A549 (cell line): ENCODE results near the gene TFR2. TPM values are rescaled to one million over a fixed set of nuclear protein-coding genes. Genes with fewer than 3 reads are reported as not detected.

Source experiments
- ATAC-seq, 2 experiments: fragments of 200-7000 bp in 1 of 2; fragments of >200 bp in 1 of 2; cut with Nextera tagmentation in 1 of 2; cut with Tn5 transposase in 1 of 2; 3 replicates each; pipeline versions ENCODE4 v1.8.0 to v1.9.1; 2018 to 2020; ENCODE audit warnings: mild to moderate bottlenecking in 1 of 2, moderate library complexity in 1 of 2
- CTCF ChIA-PET: fragments of 300-600 bp; sonication (Branson Sonifier 250); formaldehyde crosslinking; extraction: SDS; loops from one replicate; lab custom pipeline; 2021; ENCODE audit warnings: antibody characterized with exemption, inconsistent platforms; lab: Yijun Ruan, JAX
- POLR2A ChIA-PET: fragments of 350-600 bp; formaldehyde crosslinking; extraction: SDS; loops from one replicate; lab custom pipeline; 2021; ENCODE audit warnings: antibody characterized with exemption, inconsistent platforms; lab: Yijun Ruan, JAX
- DNase-seq, 2 experiments: peaks; one replicate each; pipeline versions ENCODE4 v3.0.0 to v3.0.0-alpha.2; 2011 to 2016; ENCODE audit warnings: low read depth in 1 of 2, low spot score in 1 of 2
- FAIRE-seq: peaks from 2 replicates; lab custom pipeline; 2011; peaks lifted over from hg19 to GRCh38; lab: Jason Lieb, UNC
- H3K27ac ChIP-seq, 2 experiments: fragments of >200 bp; sonication (Bioruptor Twin); formaldehyde crosslinking; 3 replicates each; pipeline ENCODE4 v1.5.1; 2016 to 2017
- H3K4me1 ChIP-seq: fragments of >200 bp; sonication (Bioruptor Twin); formaldehyde crosslinking; 3 replicates; pipeline ENCODE4 v1.6.1; 2016
- H3K4me2 ChIP-seq: fragments of >200 bp; sonication (Bioruptor Twin); formaldehyde crosslinking; 3 replicates; pipeline ENCODE4 v1.6.1; 2016
- H3K4me3 ChIP-seq: fragments of >200 bp; sonication (Bioruptor Twin); formaldehyde crosslinking; 3 replicates; pipeline ENCODE4 v1.5.1; 2016
- H3K9me3 ChIP-seq: fragments of >200 bp; sonication (Bioruptor Twin); formaldehyde crosslinking; 3 replicates; pipeline ENCODE4 v1.6.1; 2016
- BHLHE40 ChIP-seq: IDR thresholded peaks from 2 replicates; pipeline ENCODE4 v1.6.1; 2012; ENCODE audit warnings: low read depth, low read length, inconsistent platforms
- CBX8 ChIP-seq: fragments of 200-600 bp; sonication (generic); IDR thresholded peaks from 2 replicates; pipeline ENCODE4 v1.6.1; 2016
- CEBPB ChIP-seq, 2 experiments: fragments of >200 bp in 1 of 2; sonication (Bioruptor Twin) in 1 of 2; formaldehyde crosslinking in 1 of 2; IDR thresholded peaks; 2 replicates each; pipeline ENCODE4 v1.6.1; 2012 to 2016
- CTCF ChIP-seq: fragments of >200 bp; sonication (Bioruptor Twin); formaldehyde crosslinking; IDR thresholded peaks from 3 replicates; pipeline ENCODE4 v1.5.1; 2016
- FOXS1 ChIP-seq: fragments of 250-450 bp; sonication (Bioruptor Pico); IDR thresholded peaks from 2 replicates; pipeline ENCODE4 v1.5.0; 2020; ENCODE audit warnings: mild to moderate bottlenecking, moderate library complexity
- GATA3 ChIP-seq: IDR thresholded peaks from 2 replicates; pipeline ENCODE4 v1.6.1; 2012; ENCODE audit warnings: borderline replicate concordance
- HDAC2 ChIP-seq: fragments of 200-600 bp; sonication (generic); IDR thresholded peaks from 2 replicates; pipeline ENCODE4 v1.6.1; 2016
- HEYL ChIP-seq: fragments of 250-450 bp; sonication (Bioruptor Pico); IDR thresholded peaks from 2 replicates; pipeline ENCODE4 v1.8.0; 2021; ENCODE audit warnings: mild to moderate bottlenecking, moderate library complexity
- HOXB13 ChIP-seq: fragments of 250-450 bp; sonication (Bioruptor Pico); IDR thresholded peaks from 2 replicates; pipeline ENCODE4 v1.5.0; 2020; ENCODE audit warnings: low read depth, mild to moderate bottlenecking, moderate library complexity
- JUNB ChIP-seq: fragments of >200 bp; sonication (Bioruptor Twin); formaldehyde crosslinking; IDR thresholded peaks from 2 replicates; pipeline ENCODE4 v1.6.1; 2016
- KDM1A ChIP-seq: fragments of 200-600 bp; sonication (generic); IDR thresholded peaks from 2 replicates; pipeline ENCODE4 v1.6.1; 2016; ENCODE audit warnings: low read depth, mild to moderate bottlenecking
- KDM5A ChIP-seq: fragments of 200-600 bp; sonication (generic); IDR thresholded peaks from 2 replicates; pipeline ENCODE4 v1.6.1; 2016; ENCODE audit warnings: antibody characterized with exemption, mild to moderate bottlenecking
- MAFK ChIP-seq: fragments of 450-650 bp; IDR thresholded peaks from 2 replicates; pipeline ENCODE4 v1.6.1; 2014; ENCODE audit not compliant: partially characterized antibody
- NFE2L2 ChIP-seq: fragments of 150-350 bp; conservative IDR thresholded peaks from 2 replicates; pipeline ENCODE4 v1.6.1; 2014; ENCODE audit warnings: low read length
- NR3C1 ChIP-seq: fragments of >200 bp; sonication (Bioruptor Twin); formaldehyde crosslinking; IDR thresholded peaks from 3 replicates; pipeline ENCODE4 v1.6.1; 2017
- PHF8 ChIP-seq: fragments of 200-600 bp; sonication (generic); IDR thresholded peaks from 2 replicates; pipeline ENCODE4 v1.6.1; 2016; ENCODE audit warnings: low read depth, mild to moderate bottlenecking, antibody characterized with exemption, moderate library complexity, borderline replicate concordance
- POLR2A ChIP-seq: IDR thresholded peaks from 2 replicates; pipeline ENCODE4 v1.6.1; 2012; ENCODE audit warnings: mild to moderate bottlenecking, low read length
- RCOR1 ChIP-seq: fragments of 150-350 bp; IDR thresholded peaks from 2 replicates; pipeline ENCODE4 v1.6.1; 2014; ENCODE audit warnings: antibody characterized with exemption, low read length, low read depth
- TFCP2L1 ChIP-seq: fragments of 250-450 bp; sonication (Bioruptor Pico); IDR thresholded peaks from 2 replicates; pipeline ENCODE4 v1.5.0; 2021; ENCODE audit warnings: mild to moderate bottlenecking
- TP53 ChIP-seq: fragments of 250-450 bp; sonication (Bioruptor Pico); IDR thresholded peaks from 2 replicates; pipeline ENCODE4 v1.5.0; 2021; ENCODE audit warnings: mild to moderate bottlenecking, moderate library complexity
- ZFP36 ChIP-seq: fragments of 450-650 bp; IDR thresholded peaks from 2 replicates; pipeline ENCODE4 v1.6.1; 2014; ENCODE audit warnings: borderline replicate concordance; ENCODE audit not compliant: partially characterized antibody
- ZNF302 ChIP-seq: fragments of 250-450 bp; sonication (Bioruptor Pico); IDR thresholded peaks from 2 replicates; pipeline ENCODE4 v1.9.0; 2021; ENCODE audit warnings: inconsistent platforms, mild to moderate bottlenecking, moderate library complexity
- ZSCAN20 ChIP-seq: fragments of 250-450 bp; sonication (Bioruptor Pico); IDR thresholded peaks from 2 replicates; pipeline ENCODE4 v1.8.0; 2022; ENCODE audit warnings: mild to moderate bottlenecking, moderate library complexity
- WGBS: methylation state at CpG from one replicate; pipeline ENCODE4 v1.1.6; 2017; ENCODE audit errors: missing lambda C conversion rate; 5-methylcytosine and 5-hydroxymethylcytosine counted together
- polyA plus RNA-seq, 4 experiments: library from polyadenylated mRNA; depleted of rRNA in 3 of 4; stranded (reverse); fragments of >200 nt; fragmentation: RNase III in 1 of 4; extraction: RNeasy Plus Mini Kit Qiagen cat#74134 plus additional on column Dnase treatment in 1 of 4; gene quantifications; 2 replicates in 3 of 4; 3 replicates in 1 of 4; pipeline ENCODE4 v1.2.3, GENCODE V29; 2011 to 2017
- TF ChIP-seq, protein P1 (sequence below): fragments of >200 bp; sonication (Bioruptor Twin); formaldehyde crosslinking; IDR thresholded peaks from 2 replicates; pipeline ENCODE4 v1.6.1; 2016
- TF ChIP-seq, protein P2 (sequence below): IDR thresholded peaks from 2 replicates; pipeline ENCODE4 v1.6.1; 2012

TFR2 gene
- polyA plus RNA-seq, 2 of the 4 experiments (the other 2 are of a cell fraction) = 1.1 to 2.5 TPM

DNA sequence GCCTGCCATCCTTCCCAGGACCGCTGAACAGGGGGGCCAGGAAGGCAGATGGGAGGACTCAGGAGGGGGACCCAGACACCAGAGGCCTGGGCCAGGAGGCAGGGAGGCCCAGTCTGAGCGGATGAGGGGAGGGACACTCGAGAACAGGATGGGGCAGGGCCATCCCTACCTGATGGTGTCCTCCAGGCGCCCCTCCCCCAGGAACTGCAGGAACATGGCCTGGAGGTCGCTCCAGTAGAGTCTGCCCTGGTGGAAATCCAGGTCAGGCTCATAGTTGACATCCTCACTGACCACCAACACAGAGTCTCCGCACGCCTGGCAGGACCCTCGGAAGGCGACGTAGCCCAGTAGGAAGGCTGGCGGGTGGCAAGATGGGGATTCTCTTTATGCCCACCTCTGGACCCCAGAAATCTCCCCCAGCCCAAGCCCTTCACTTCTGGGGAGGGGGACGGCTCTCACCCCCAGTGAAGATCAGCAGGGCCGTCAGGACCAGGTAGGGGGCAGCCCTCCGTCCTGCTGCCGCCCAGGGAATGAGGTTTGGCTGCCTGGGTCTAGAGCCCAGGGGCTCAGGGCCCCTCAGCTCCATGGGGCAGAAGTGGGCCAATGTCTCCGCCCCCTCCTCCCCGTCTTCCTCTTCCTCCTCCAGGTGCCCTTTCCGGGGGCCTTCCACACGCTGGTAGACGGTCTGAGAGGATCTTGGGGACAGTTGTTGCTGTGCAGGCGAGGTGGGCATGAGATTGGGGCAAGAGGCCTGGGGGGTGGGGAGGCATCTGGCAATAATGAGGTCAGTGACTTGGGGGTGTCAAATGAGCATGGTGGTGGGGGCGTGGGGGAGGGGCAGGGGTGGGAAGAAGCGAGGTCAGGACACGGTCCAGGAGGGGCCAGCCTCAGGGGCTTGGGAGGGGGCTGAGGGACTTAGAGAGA is 573 bp downstream of the TFR2 start:
- no peak for TF ChIP-seq TFCP2L1
- no peak for TF ChIP-seq ZSCAN20
- no peak for TF ChIP-seq RCOR1
- TF ChIP-seq HEYL (CRISPR knock-in tag) = no peak
- TF ChIP-seq ZNF302 (CRISPR knock-in tag) = no peak
- no peak for TF ChIP-seq NFE2L2
- TF ChIP-seq KDM5A = no peak
- TF ChIP-seq NR3C1 = no peak
- TF ChIP-seq POLR2A = no peak
- no peak for TF ChIP-seq JUNB
- TF ChIP-seq, protein P1, sequence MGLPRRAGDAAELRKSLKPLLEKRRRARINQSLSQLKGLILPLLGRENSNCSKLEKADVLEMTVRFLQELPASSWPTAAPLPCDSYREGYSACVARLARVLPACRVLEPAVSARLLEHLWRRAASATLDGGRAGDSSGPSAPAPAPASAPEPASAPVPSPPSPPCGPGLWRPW = no peak
- no peak for TF ChIP-seq ZFP36
- TF ChIP-seq KDM1A = no peak
- no peak for TF ChIP-seq CBX8
- H3K4me2 ChIP-seq = no peak overlapping the region
- FAIRE-seq = no peak
- H3K4me1 ChIP-seq = no peaks in the 10 kb centered on the region
- no peak overlapping the region for H3K27ac ChIP-seq
- H3K9me3 ChIP-seq = no peaks in the 10 kb centered on the region
- ChIA-PET POLR2A (no interaction called here), CTCF (interaction anchor here (1.0 to 1.3 kb wide), 2 partner anchors 18 to 51 kb away, joined by 3 read pairs; no protein-coding TSS in a partner anchor)
- no peak overlapping the region for H3K4me3 ChIP-seq
- no peak; a peak in 1 of 6 replicates for ATAC-seq
- 81% methylated on average over 17 of the region's 24 CpGs for WGBS
- no peak for DNase-seq

GRCh38 chr7:100639995-100640516 is 1.3 kb downstream of the TFR2 start:
- H3K4me2 ChIP-seq = no peak overlapping the region
- no peak overlapping the region for H3K4me3 ChIP-seq
- WGBS = 86% methylated on average over 17 of the region's 17 CpGs
- DNase-seq = no peak
- no peak for ATAC-seq
- no peaks in the 10 kb centered on the region for H3K4me1 ChIP-seq
- TF ChIP-seq CTCF (no peak), TP53 (CRISPR knock-in tag) (no peak), GATA3 (no peak), POLR2A (no peak), HDAC2 (no peak), CEBPB (IDR thresholded peaks at IDR 0.05) (no peak), KDM5A (no peak), MAFK (no peak), HOXB13 (CRISPR knock-in tag) (no peak), PHF8 (no peak), FOXS1 (CRISPR knock-in tag) (no peak), BHLHE40 (no peak)
- TF ChIP-seq, protein P1 = no peak
- TF ChIP-seq, protein P2, sequence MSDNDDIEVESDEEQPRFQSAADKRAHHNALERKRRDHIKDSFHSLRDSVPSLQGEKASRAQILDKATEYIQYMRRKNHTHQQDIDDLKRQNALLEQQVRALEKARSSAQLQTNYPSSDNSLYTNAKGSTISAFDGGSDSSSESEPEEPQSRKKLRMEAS = no peak
- H3K9me3 ChIP-seq = no peaks in the 10 kb centered on the region
- FAIRE-seq = no peak
- POLR2A ChIA-PET = no interaction called here
- no peak overlapping the region for H3K27ac ChIP-seq
- CTCF ChIA-PET = interaction anchor here (1.0 to 3.0 kb wide), 4 partner anchors 8 to 52 kb away, joined by 3 to 14 read pairs (median 4); no protein-coding TSS in a partner anchor
